NCI-H1048 (cell line): ENCODE measurements around the gene SLC22A6.
A peak's percentile ranks its signal among the peaks of the same experiment; 100 is the strongest.

Experiments used
- DNase-seq: peaks from one replicate; lab custom pipeline; 2025; lab: John Stamatoyannopoulos, UW

SLC22A6 gene, protein sequence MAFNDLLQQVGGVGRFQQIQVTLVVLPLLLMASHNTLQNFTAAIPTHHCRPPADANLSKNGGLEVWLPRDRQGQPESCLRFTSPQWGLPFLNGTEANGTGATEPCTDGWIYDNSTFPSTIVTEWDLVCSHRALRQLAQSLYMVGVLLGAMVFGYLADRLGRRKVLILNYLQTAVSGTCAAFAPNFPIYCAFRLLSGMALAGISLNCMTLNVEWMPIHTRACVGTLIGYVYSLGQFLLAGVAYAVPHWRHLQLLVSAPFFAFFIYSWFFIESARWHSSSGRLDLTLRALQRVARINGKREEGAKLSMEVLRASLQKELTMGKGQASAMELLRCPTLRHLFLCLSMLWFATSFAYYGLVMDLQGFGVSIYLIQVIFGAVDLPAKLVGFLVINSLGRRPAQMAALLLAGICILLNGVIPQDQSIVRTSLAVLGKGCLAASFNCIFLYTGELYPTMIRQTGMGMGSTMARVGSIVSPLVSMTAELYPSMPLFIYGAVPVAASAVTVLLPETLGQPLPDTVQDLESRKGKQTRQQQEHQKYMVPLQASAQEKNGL

GRCh38 chr11:62984451-62984991 lies at the start of gene SLC22A6:
SLC22A6 (minus strand) TSS chr11:62984967; CDS start chr11:62984690, 277 bp downstream.
- no peak for DNase-seq

- DNase-seq, result no peak
Measured at GRCh38 chr11:63032457-63032856, 47.7 kb upstream of the SLC22A6 start.

- DNase-seq, result peak; percentile 68
Measured at GRCh38 chr11:63023841-63024648, 39.3 kb upstream of the SLC22A6 start.

DNA sequence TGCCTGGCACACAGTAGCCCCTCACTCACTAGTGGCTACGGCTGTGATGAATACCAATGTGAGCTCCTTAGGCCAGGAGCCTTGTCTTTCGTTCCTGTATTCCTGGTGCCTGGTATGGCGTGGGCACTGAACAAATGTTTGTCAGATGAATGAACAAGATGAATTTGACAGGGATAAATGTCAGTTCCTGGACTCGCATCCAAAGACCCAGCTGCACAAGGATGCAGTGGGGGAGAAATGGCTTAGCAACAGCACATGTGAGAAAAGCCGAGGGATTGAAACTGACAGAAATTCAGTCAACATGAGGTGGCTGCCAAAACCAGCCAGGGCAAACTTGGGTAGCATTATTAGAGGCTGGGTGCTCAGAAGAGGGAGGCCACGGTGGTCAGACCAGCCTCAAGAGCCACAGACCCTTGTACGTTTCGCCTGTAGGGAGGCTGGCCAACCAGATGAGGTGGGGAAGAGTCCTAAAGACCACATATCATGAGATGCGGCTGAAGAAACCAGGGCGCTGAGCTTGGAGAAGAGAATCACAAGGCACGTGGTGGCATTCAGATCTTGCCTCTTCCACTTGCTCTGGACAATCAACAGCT lies 38.6 kb upstream of the SLC22A6 start:
- no peak for DNase-seq

- no peak for DNase-seq
Measured at GRCh38 chr11:63022441-63022840, 37.7 kb upstream of the SLC22A6 start.

- no peak for DNase-seq
Measured at GRCh38 chr11:63020671-63021291, 36.0 kb upstream of the SLC22A6 start.

DNA sequence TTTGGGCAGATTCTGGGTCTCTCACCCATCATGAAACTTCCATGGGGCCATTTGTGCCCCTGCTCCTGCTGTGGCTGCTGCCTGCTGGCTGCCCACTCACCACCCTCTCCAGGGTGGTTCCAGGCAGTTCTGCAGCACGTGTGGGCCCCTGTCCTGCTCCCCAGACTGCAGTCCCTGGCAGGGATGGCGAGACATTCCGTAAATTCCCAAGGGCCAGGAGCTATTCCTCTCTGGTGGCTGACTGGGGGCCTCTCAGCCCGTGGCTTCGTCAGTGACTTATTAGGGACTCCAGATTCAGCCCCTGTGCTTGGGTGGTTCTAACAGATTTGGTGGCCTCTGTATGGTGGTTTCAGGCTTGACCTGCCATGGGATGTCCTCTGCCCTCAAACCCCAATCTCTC lies 34.7 kb upstream of the SLC22A6 start:
- DNase-seq, result no peak

DNA sequence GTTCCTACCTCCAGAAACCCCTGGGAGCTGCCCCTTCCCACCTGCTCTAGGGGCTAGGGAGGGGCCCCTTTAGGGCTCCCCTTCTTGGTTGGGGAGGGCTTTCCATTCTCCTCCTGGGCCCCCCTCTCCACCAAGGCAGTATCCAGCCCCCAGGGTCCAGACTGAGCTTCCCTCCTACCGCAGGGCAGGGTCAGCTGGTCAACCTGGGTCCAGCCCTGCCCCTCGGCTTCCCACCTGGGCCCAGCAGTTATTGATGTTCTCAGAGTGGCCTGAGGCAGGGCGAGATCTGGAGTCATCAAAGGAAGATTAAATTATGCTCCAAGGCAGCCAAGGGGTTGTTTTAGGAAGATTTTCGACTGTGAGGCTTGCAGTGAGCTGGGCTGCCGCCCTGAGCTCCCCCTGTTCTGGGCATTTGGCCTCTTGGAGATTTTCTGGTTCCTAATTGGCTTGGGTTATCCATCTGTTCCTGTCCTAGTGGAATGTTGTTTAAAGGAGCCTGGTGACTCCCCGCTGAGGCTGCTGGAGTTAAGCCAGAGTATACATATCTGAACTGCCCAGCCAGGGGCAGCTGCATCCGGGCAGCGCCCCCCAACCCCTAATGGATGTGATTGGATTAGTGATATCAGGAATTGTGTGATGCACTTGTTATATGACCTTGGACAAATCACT lies 32.7 kb upstream of the SLC22A6 start:
- no peak for DNase-seq

DNA sequence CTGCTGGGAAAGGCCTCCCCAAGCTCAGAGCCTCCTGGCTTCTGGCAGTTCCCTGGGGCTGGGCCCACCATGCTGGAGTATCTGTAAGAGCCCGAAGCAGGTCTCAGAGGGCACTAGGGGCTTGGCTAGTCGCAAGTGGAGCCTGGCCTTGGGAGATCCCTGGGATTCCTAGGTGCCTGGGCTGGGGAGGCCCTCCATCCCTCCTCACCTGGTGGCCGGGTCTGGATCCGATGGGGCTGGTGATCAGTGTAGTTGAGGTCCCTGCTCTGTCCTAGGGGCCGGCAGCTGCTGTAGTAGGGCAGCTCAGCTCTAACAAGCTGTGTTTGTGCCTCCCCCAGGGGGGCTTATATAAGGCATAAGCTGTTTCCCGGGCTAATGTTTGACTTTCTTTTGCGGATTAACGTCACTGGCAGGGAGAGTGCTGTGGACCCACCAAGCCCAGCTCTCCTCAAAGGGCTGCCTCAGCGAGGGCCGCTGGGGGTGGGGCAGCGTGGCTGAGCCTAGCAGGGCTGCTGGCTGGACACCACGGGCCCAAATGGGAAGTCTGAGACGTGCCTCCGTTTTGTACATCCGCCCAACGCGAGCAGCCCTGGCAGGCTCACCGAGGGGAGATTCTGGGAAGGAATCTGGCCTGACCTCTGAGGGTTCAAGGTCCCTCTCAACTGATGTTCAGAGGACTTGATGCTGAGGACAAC lies 30.9 kb upstream of the SLC22A6 start, which contains the start of gene SLC22A8:
Gene SLC22A8 (minus strand): TSS at position 321 of the 695 bp plus-strand sequence. CDS start 883 bp downstream, outside the sequence.
- DNase-seq, result no peak

GRCh38 chr11:63014408-63015055 lies 29.8 kb upstream of the SLC22A6 start:
- no peak for DNase-seq

DNA sequence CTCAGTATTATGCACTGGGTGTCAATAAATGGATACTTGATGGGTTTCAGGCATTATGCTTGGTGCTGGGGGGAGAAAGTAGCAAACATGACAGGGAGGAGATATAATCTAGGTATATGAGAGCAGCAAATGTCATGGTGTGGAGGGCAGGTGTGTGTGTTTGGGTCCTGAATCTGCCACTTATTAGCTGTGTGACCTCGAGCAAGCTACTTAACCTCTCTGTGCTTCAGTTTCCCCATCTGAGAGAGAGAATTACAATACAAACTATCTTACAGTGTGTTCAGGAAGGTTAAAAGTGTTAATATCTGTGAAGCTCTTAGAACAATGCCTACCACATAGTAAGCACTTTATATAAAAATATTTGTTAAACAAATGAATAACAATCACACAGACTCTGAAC lies 28.1 kb upstream of the SLC22A6 start:
- no peak for DNase-seq

DNA sequence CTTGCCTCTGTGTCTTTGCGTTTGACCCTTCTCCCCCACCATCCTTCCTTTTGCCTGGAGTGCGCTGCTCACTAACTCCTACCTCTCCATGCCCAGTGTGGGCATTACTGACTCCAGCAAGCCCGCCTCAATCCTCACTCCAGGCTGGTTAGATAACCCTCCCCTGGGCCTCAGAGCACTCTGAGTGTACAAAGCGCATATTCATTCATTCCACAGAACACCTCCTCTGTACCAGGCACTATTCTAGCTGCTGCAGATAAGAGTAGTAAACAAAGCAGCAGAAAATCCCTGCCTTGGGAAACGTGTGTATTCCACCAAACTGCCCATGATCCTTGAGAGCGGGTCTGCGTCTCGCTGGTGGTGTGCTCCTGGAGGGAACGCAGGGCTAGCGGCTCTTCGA lies 27.7 kb upstream of the SLC22A6 start:
- no peak for DNase-seq

GRCh38 chr11:63010934-63011439 lies 26.2 kb upstream of the SLC22A6 start:
- no peak for DNase-seq

DNA sequence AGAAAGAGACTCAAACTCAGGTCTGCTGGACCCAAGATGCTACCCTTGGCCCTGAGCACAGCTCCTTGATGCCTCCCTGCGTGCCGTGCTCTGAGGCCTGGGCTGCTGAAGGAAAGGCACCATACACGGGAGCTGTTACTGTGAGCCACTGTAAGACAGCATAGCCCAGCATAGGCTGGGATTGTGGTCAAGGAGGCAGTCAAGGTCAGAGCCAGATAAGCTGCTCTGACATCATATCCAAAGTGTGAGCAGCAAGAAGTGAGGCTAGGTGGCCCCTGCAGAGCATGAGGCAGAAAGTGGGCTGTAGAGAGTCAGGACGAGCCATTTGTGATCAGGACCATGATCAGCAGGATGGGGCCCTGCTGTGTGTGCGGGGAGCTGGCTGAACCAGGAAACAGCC lies 23.2 kb upstream of the SLC22A6 start:
- no peak for DNase-seq

- DNase-seq, result no peak
Measured at GRCh38 chr11:63001456-63001855, 16.7 kb upstream of the SLC22A6 start.

GRCh38 chr11:62999649-63000048 lies 14.9 kb upstream of the SLC22A6 start:
- no peak for DNase-seq

- no peak for DNase-seq
Measured at GRCh38 chr11:62999156-62999555, 14.4 kb upstream of the SLC22A6 start.

DNA sequence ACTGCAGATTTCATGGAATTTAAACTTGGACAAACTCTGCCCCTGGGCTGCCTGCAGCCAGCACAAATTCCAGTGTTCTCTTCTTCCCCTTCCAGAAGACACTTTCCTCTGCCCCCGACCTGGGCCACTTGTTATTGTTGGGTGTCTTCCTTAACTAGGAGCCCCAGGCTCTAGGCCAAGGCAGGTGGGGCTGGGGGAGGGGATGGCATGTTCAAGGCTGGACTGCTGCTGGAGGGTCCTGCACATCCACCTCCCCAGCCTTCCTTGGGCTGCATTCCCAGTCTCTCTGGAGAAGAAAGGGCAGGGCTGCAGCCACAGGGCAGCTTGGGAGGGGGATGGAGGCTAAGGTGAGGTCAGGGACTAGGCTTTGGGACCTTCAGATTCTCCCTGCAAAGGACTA lies 11.5 kb upstream of the SLC22A6 start:
- no peak for DNase-seq

GRCh38 chr11:62994775-62995174 lies 10.0 kb upstream of the SLC22A6 start:
- no peak for DNase-seq

GRCh38 chr11:62988276-62988675 lies 3.5 kb upstream of the SLC22A6 start:
- no peak for DNase-seq
